ENCODE measurements around the gene NBPF3.
"Not testable (repeated sequence)": the region's sequence is repeated elsewhere in the genome, so short reads cannot be mapped to it uniquely, and the experiment has no call there.

DNA sequence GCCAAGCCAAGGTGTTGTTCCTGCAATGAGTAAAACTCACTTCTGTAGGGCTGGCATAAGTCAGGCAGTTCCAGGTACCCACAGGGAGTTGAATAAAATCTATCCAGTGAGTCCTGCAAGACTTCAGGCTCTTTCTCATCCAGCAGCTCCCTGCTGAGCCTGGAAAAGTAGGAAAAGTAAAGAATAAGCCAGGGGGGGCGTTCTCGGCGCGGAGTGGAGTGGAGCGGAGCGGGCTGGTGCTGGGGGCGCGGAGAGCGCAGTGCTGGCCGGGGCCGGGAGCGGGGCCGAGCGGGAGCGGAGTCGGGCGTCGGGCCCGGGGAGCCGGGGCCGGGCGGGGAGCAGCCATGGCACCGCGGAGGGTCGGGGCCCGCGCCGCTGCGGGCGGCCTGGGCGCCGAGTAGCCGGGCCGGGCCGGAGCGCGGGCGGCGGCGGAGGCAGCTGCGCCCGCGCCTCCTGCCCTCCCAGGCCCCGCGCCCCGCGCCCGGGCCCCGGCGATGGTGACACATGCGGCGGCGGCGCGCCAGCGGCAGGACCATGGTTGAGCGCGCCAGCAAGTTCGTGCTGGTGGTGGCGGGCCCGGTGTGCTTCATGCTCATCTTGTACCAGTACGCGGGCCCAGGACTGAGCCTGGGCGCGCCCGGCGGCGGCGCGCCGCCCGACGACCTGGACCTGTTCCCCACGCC lies 12.0 kb upstream of the NBPF3 start:
- TF ChIP-seq, protein P1, sequence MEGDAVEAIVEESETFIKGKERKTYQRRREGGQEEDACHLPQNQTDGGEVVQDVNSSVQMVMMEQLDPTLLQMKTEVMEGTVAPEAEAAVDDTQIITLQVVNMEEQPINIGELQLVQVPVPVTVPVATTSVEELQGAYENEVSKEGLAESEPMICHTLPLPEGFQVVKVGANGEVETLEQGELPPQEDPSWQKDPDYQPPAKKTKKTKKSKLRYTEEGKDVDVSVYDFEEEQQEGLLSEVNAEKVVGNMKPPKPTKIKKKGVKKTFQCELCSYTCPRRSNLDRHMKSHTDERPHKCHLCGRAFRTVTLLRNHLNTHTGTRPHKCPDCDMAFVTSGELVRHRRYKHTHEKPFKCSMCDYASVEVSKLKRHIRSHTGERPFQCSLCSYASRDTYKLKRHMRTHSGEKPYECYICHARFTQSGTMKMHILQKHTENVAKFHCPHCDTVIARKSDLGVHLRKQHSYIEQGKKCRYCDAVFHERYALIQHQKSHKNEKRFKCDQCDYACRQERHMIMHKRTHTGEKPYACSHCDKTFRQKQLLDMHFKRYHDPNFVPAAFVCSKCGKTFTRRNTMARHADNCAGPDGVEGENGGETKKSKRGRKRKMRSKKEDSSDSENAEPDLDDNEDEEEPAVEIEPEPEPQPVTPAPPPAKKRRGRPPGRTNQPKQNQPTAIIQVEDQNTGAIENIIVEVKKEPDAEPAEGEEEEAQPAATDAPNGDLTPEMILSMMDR (IDR thresholded peaks at IDR 0.05) = not testable (repeated sequence)
- TF ChIP-seq POLR2A (IDR thresholded peaks at IDR 0.05) = not testable (repeated sequence)

Measured in thyroid gland (tissue), 4 donors.